Nephron (organoid): ENCODE data around the gene TRIM64.
"Not testable (repeated sequence)": the region's sequence is repeated elsewhere in the genome, so short reads cannot be mapped to it uniquely, and the experiment has no call there.

Experiments used
- H3K27ac Mint-ChIP-seq, 3 experiments: 2 replicates each; pipeline ENCODE4 v1.8.0; 2020; ENCODE audit warnings: mixed read lengths in 3 of 3, mild to moderate bottlenecking in 2 of 3, moderate library complexity in 1 of 3
- H3K27me3 Mint-ChIP-seq: 2 replicates; pipeline ENCODE4 v1.8.0; 2021; ENCODE audit warnings: low read depth, mild to moderate bottlenecking, moderate library complexity, mixed read lengths
- H3K36me3 Mint-ChIP-seq: 2 replicates; pipeline ENCODE4 v1.8.0; 2020; ENCODE audit warnings: low read depth, mixed read lengths
- H3K4me1 Mint-ChIP-seq: 2 replicates; pipeline ENCODE4 v1.8.0; 2020; ENCODE audit warnings: mixed read lengths
- H3K4me3 Mint-ChIP-seq, 3 experiments: 2 replicates each; pipeline ENCODE4 v1.8.0; 2020; ENCODE audit warnings: mild to moderate bottlenecking in 3 of 3, mixed read lengths in 3 of 3, moderate library complexity in 2 of 3
- H3K9me3 Mint-ChIP-seq: 2 replicates; pipeline ENCODE4 v1.8.0; 2020; ENCODE audit warnings: mixed read lengths
- TF ChIP-seq, protein P1 (sequence below), 3 experiments: fragments of 200-600 bp; sonication (generic); IDR thresholded peaks; one replicate each; pipeline ENCODE4 v1.5.0; 2021; ENCODE audit warnings: antibody characterized with exemption in 3 of 3; ENCODE audit not compliant: unreplicated experiment in 3 of 3

Gene TRIM64, protein sequence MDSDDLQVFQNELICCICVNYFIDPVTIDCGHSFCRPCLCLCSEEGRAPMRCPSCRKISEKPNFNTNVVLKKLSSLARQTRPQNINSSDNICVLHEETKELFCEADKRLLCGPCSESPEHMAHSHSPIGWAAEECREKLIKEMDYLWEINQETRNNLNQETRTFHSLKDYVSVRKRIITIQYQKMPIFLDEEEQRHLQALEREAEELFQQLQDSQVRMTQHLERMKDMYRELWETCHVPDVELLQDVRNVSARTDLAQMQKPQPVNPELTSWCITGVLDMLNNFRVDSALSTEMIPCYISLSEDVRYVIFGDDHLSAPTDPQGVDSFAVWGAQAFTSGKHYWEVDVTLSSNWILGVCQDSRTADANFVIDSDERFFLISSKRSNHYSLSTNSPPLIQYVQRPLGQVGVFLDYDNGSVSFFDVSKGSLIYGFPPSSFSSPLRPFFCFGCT

GRCh38 chr11:89965737-89966136 lies at the start of gene TRIM64:
TSS of gene TRIM64 (plus strand) at chr11:89966037. CDS start at chr11:89968504, 2,467 bp downstream.
- not testable (repeated sequence) for H3K27ac Mint-ChIP-seq, H3K36me3 Mint-ChIP-seq, H3K27me3 Mint-ChIP-seq, H3K9me3 Mint-ChIP-seq, H3K4me1 Mint-ChIP-seq, H3K4me3 Mint-ChIP-seq

DNA sequence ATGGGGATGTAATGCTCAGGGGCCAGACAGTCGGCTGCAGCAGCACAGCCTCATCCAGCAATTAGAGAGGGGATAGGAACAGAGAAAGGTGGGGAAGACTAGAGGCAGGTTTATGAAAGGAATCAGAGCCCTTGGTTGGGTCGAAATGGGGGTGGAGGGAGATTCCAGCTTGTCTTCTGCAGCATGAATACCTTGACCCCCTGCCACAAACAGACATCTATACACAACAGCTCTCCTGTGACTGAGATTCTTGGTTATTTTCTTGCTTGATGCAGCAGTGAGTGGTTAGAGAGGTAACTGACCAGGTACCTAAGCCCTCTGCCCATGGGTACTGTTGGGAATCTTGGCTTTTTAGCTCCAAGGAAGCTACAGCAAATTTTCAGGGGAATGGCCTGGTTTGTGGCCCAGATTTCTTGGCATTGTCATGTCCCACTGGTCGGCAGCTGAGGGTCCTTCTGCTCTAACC lies 43.6 kb upstream of the TRIM64 start, which contains the start of gene TRIM49D1:
Gene TRIM49D1, minus strand, starts transcription at position 51 of the 466 bp plus-strand sequence. CDS start 4,535 bp downstream, outside the sequence.
- no peak within 1 kb of the TSS for H3K27ac Mint-ChIP-seq
- no peaks in the 10 kb centered on the region for H3K36me3 Mint-ChIP-seq
- TF ChIP-seq, protein P1, sequence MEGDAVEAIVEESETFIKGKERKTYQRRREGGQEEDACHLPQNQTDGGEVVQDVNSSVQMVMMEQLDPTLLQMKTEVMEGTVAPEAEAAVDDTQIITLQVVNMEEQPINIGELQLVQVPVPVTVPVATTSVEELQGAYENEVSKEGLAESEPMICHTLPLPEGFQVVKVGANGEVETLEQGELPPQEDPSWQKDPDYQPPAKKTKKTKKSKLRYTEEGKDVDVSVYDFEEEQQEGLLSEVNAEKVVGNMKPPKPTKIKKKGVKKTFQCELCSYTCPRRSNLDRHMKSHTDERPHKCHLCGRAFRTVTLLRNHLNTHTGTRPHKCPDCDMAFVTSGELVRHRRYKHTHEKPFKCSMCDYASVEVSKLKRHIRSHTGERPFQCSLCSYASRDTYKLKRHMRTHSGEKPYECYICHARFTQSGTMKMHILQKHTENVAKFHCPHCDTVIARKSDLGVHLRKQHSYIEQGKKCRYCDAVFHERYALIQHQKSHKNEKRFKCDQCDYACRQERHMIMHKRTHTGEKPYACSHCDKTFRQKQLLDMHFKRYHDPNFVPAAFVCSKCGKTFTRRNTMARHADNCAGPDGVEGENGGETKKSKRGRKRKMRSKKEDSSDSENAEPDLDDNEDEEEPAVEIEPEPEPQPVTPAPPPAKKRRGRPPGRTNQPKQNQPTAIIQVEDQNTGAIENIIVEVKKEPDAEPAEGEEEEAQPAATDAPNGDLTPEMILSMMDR (IDR thresholded peaks at IDR 0.05; ENCODE audit: unreplicated experiment in 3 of 3), result no peak
- no peaks in the 10 kb centered on the region for H3K9me3 Mint-ChIP-seq
- H3K27me3 Mint-ChIP-seq, result no peaks in the 10 kb centered on the region
- no peaks in the 10 kb centered on the region for H3K4me1 Mint-ChIP-seq
- H3K4me3 Mint-ChIP-seq, result no peak within 1 kb of the TSS

- H3K4me3 Mint-ChIP-seq, H3K36me3 Mint-ChIP-seq, H3K9me3 Mint-ChIP-seq, H3K27ac Mint-ChIP-seq, H3K27me3 Mint-ChIP-seq, H3K4me1 Mint-ChIP-seq: not testable (repeated sequence)
Observed at GRCh38 chr11:89923764-89924163, 42.1 kb upstream of the TRIM64 start, which contains the start of gene TRIM49D2. TSS of gene TRIM49D2 (plus strand) at chr11:89924064. CDS start at chr11:89926762, 2,698 bp downstream.

DNA sequence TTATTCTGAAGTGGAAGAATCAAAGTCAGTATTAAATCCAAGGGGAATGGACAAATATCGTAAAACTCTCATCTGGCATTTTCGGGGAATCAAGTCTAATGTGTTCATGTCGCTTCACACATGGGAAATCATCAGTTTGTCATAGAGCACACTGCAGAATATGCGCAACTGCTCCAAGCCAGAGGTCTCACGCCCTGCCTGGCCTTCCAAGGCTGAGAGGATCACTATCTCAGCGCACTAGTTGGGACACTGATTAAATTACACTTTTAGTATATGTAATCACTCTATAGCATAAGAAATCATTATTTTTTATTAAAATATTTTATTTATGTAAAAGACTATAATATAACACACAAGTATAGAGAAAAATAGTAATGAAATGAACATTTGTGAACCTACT lies 5.0 kb upstream of the TRIM64 start:
- not testable (repeated sequence) for H3K36me3 Mint-ChIP-seq, H3K27ac Mint-ChIP-seq, H3K27me3 Mint-ChIP-seq, H3K4me3 Mint-ChIP-seq, H3K4me1 Mint-ChIP-seq, H3K9me3 Mint-ChIP-seq
